GM19397 (cell line): ENCODE measurements around the gene LRIT1.

Experiments used
- ATAC-seq: cut with Tn5 transposase; IDR thresholded peaks from one replicate; pipeline ENCODE4 v1.9.1; 2021; ENCODE audit warnings: mild to moderate bottlenecking, moderate library complexity; ENCODE audit not compliant: unreplicated experiment

The LRIT1 gene

GRCh38 chr10:84256510-84257342, 15.4 kb upstream of the LRIT1 start:
- ATAC-seq, result no peak

GRCh38 chr10:84254552-84255478, 13.5 kb upstream of the LRIT1 start:
- ATAC-seq, result no peak

GRCh38 chr10:84248794-84249193, 7.4 kb upstream of the LRIT1 start:
- ATAC-seq, result no peak

GRCh38 chr10:84247496-84247895, 6.2 kb upstream of the LRIT1 start:
- no peak for ATAC-seq

GRCh38 chr10:84244651-84245270, 3.4 kb upstream of the LRIT1 start, which contains the start of gene RGR:
Gene RGR, plus strand, starts transcription at chr10:84245053. Its CDS starts 38 bp downstream, at chr10:84245091.
- ATAC-seq, result no peak

DNA sequence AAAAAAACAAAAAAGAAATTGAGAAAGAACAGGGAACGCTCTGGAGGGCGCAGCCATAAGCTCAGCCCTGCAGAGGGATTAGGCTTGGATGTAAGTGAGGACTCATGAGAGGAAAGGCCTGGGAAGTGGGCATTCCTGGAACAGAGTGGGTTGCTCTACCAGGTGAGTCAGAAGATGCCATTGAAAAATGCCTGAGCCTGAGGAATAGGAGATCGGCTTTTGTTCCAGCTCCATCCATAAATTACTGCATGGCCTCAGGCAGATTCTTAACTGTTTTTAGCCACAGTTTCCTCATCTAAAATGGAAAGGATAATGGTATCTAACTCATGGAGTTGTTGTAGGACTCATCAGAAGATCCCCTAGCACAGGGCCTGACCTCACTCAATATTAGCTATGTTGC, 2.4 kb upstream of the LRIT1 start:
- no peak for ATAC-seq

DNA sequence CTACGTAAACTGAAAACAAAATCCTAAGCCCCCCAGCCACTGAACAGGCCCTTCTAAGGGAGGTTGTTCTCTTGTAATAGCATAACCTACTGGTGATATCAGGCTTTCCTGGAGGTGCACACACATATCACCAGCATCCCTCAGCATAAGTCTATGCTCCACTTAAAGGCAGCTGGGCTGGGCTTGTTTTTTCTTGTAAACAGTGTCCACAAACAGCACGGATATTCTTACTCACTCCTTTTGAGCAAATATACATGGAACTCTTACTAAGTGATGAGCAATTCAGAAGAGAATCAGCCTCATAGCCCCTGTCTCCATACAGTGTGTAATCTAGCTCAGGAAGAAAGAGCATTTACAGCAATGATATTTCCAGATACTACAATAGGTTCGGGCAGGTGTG, 2.4 kb downstream of the LRIT1 start:
- no peak for ATAC-seq

DNA sequence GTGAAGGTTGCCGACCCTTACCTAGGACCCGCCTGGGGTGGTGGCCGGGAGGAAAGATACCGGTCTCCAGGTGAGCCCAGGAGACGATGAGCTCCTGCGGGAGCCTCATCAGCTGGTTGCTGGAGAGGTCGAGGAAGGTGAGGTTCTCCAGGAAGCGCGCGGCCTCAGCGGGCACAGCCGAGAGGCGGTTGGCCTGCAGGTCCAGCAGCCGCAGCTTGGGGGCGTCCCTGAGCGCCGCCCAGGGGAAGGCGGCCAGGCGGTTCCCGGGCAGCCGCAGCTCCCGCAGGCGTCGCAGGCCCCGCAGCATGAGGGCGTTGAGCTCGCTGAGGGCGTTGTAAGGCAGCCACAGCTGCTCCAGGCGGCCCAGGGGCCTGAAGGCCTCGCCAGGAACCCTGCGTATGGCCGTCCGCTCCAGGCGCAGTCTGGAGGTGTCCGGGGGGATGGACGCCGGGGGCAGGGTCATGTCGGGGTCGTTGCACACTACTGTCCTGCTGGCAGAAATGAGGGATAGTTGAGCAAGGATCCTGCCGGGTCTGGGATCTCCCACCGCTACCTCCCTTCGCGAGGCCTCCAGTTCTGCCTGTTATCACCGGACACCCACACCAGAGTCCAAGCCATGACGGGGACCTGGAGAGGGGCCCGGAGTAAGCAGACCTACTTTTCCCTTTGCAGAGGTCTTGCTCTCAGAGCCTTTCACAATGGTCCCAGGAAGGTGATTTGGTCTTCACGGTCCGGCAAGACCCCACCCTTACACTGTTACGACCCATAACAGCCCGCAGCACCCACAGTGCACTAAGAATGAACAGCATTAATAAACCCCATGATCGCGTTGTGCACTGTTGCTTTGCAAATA, 3.9 kb downstream of the LRIT1 start:
- no peak for ATAC-seq

GRCh38 chr10:84236807-84237198, 4.5 kb downstream of the LRIT1 start:
- ATAC-seq, result no peak

GRCh38 chr10:84235096-84235495, 6.2 kb downstream of the LRIT1 start:
- no peak for ATAC-seq

- ATAC-seq, result no peak
Observed at GRCh38 chr10:84234479-84234878, 6.9 kb downstream of the LRIT1 start.

DNA sequence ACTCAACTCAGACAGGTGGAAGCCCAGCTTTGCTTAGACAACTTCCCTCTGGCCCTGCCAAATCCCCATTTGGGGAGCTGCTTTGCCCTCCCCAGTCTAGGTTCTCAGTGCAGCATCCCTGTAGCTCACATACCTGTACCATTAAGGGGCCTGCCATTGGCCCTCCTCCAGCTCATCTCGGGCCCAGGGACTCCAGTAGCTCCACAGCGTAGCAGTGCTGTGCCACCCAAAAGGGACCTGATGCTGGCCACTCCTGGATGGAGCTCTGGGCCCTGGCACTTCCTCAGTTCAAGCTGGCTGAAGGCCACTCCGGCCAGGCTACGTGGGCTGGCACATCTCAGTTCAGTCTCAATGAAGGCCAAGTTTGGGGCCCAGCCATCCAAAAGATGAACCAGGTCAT, 7.4 kb downstream of the LRIT1 start:
- no peak for ATAC-seq

GRCh38 chr10:84232376-84232775, 9.0 kb downstream of the LRIT1 start:
- ATAC-seq, result no peak

DNA sequence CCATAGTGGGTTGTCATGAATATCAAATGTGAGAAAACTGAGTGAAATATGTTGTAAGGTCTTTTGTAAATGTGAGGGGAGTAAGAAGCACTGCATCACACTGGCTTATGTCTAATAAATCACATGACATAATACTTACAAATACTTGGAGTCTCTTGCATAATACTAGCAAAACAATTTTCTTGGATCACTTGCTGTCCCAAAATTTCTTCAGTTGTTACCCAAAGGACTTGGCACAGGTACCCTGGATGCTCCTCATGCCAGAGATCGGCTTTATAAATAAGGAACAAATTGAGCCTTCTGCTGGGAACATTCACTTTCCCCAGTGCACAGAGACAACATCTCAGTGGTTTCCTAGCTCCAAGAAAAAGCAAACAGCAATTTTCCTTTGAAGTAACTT, 11.0 kb downstream of the LRIT1 start:
- ATAC-seq, result no peak

DNA sequence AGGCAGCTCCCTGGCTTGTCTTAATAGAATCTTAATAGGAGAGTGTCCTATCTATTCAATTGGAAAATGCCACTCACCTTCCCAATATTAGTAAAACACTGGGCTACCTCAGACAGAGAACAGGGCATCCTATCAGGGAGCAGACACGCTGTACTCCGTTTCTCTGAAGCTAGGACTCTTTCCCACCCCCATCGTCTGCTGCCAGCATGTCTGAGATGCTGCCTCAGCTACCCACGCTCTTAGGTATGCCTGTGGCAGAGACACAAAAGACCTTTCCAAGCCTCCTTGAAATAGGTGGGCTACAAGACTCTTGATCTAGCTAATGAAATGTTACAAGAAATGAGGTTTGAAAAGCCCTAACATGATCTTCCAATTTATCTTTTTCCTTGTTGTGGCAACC, 13.5 kb downstream of the LRIT1 start:
- no peak for ATAC-seq

DNA sequence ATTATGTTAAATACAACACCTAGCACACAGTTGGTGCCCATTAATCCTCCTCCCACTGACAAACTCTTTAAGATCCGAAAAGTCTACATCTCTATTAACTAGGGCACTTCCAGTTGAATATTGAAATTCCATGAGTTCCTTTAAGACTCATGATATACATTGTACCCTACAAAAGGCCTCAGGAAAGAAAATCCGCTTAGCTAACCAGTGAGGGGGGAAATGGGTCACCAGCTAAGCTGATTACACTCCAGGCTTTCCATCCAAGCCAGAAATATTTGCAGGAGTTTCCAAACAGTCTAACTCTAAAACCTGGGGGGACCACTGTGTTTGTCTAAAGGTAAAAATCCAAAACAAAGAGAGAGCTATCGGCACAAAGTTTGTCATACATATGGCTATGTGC, 14.7 kb downstream of the LRIT1 start:
- ATAC-seq, result no peak

DNA sequence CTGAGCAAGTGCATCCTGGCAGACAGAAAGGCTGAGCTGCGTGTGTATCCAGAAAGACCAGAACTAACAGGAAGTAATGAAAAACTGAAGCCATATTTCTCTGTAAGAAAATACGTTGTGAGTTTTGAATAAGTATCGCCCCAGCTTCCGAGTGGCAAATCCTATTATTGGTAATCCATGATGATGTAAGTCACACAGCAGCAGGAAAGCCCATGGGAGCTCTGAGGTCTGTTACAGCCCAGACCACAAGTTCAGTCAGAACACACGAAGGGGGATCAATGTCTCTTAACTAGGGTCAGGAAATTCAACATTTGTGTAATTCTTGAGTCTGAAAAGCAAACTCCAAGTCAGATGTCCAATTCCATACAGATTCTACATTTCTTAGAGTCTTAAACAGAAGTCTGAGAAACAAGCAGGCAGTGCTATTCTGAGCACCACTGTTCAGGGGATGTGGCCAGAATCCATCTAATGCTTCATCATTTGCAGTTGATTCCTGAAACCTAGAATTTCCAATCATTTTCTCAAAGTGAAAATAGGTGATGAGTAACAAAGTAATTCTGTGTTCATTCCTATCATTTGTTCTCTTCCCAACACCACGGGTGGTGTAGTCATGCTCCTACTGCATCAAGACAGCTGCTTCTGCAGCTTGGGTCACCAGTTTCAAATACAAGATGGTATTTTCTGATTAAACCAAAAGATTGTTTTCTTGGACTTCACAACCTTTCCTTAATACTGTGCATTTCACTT, 15.7 kb downstream of the LRIT1 start, which contains the start of gene LRIT2:
TSS of gene LRIT2 (minus strand) at position 118 of the 747 bp plus-strand sequence. CDS start at position 94, 24 bp downstream.
- ATAC-seq, result no peak

DNA sequence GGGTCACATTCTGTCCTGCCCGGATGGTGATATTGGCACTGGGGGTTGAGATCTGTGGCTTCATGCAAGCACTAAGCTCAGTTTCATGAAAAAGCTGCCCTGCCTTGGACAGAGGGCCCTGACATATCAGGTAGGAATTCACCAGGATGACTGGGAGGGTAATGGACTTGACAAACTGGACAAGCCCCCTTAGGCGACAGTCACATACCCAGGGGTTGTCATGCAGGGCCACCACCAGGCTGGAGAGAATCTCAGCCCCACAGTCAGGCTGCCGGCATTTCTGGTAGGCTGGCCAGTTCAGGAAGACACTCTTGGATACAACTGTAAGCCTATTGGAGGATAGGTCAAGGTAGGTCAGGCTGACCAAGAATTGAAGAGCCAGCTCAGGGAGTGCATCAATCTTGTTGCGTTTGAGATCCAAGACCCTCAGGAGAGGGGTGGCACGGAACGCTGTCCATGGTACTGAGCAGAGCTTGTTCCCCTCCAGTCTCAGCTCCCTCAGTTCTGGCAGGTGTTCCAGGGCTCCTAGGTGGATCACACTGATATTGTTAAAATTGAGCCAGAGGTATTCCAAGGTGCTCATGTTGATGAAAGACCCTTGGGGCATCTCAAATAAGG, 16.8 kb downstream of the LRIT1 start:
- no peak for ATAC-seq

- no peak for ATAC-seq
Observed at GRCh38 chr10:84221916-84222315, 19.4 kb downstream of the LRIT1 start.
